ENCODE results near the gene B3GAT3. TPM values are rescaled to one million over a fixed set of nuclear protein-coding genes. Genes with fewer than 3 reads are reported as not detected.
A peak's percentile ranks its signal among the peaks of the same experiment; 100 is the strongest.
"Not testable (repeated sequence)": the region's sequence is repeated elsewhere in the genome, so short reads cannot be mapped to it uniquely, and the experiment has no call there.

B3GAT3 gene
- total RNA-seq, 2 donors from 2014 or later = 38.6 to 53.9 TPM

DNA sequence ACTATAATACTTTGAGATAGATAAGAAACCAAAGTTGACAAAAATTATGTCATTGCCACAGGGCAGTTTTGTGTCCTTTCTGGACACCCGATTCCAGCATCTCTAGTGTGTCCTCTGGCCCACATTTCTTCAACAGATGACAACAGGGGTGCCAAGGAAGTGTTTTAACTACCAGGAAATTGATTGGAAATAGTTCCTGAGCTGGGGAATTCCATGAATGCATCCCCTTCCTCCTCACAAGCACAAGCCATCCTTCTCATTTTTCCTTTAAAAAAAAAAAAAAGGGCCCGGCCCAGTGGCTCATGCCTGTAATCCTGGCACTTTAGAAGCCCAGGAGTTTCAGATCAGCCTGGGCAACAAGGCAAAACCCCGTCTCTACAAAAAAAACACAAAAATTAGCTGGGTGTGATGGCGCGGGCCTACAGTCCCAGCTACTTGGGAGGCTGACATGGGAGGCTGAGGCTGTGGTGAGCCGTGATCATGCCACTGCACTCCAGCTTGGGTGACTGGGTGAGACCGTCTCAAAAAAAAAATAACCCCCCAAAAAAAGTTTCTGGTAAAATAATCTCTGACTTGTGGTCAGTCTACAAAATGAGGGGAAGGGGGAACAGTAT is 797 bp upstream of the B3GAT3 start:
- Mint-ChIP-seq H3K4me1 (peaks cover 13% of the 10 kb centered on the region), H3K4me3 (peak overlapping the region; percentile 77), H3K27ac (peak overlapping the region; percentile 95), H3K36me3 (ENCODE audit: low read depth) (peaks cover 43% of the 10 kb centered on the region), H3K27me3 (ENCODE audit: insufficient read depth) (no peaks in the 10 kb centered on the region), H3K9me3 (no peaks in the 10 kb centered on the region)
- WGBS, 2 experiments (ENCODE audit: insufficient coverage in 1 of 2, insufficient read length in 1 of 2) = 90 to 95% methylated on average over 2 to 7 of the region's 7 CpGs
- TF ChIP-seq, protein P1, sequence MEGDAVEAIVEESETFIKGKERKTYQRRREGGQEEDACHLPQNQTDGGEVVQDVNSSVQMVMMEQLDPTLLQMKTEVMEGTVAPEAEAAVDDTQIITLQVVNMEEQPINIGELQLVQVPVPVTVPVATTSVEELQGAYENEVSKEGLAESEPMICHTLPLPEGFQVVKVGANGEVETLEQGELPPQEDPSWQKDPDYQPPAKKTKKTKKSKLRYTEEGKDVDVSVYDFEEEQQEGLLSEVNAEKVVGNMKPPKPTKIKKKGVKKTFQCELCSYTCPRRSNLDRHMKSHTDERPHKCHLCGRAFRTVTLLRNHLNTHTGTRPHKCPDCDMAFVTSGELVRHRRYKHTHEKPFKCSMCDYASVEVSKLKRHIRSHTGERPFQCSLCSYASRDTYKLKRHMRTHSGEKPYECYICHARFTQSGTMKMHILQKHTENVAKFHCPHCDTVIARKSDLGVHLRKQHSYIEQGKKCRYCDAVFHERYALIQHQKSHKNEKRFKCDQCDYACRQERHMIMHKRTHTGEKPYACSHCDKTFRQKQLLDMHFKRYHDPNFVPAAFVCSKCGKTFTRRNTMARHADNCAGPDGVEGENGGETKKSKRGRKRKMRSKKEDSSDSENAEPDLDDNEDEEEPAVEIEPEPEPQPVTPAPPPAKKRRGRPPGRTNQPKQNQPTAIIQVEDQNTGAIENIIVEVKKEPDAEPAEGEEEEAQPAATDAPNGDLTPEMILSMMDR (conservative IDR thresholded peaks at IDR 0.05) = no peak
- no peaks in the 10 kb centered on the region for H3K9me3 ChIP-seq (ENCODE audit: control insufficient read depth, low read length)
- peaks cover 33% of the 10 kb centered on the region for H3K36me3 ChIP-seq (ENCODE audit: control insufficient read depth, insufficient read depth, low read length)
- no peak overlapping the region for H3K9ac ChIP-seq (ENCODE audit: extremely low read depth, low read length, poor library complexity, severe bottlenecking)
- H3K27ac ChIP-seq (ENCODE audit: low read depth, low read length) = peak overlapping the region; percentile 74
- H3K4me1 ChIP-seq (ENCODE audit: control insufficient read depth, insufficient read depth, low read length) = no peaks in the 10 kb centered on the region
- peak overlapping the region; percentile 65 for H3K4me3 ChIP-seq (ENCODE audit: low read length)
- H3K27me3 ChIP-seq (ENCODE audit: control insufficient read depth, insufficient read depth, low read length, poor library complexity, severe bottlenecking) = no peaks in the 10 kb centered on the region
- DNase-seq = no peak

DNA sequence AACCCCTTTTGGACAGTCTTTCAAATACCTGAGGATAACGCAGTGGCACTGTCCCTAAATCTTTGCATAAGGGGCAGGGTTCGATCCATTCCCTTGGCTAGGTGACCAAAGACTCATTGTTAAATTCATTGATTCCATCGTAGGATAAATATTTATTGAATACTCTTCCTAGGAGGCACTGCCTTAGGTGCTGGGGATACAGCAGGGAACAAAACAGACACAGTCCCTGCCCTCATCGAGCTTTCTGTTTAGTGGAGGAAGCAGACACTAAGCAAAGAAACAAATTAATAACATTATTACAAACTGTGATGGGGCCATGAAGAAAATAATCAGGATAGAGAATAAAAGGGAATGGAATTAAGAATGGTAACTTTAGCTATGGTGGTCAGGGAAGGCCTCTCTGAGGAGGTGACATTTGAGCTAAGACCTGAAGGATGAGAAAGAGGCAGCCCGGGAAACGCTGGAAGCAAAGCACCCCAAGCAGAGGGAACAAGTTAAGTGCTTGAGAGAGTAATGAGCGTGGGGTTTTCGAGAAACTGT is 689 bp downstream of the B3GAT3 start:
- Histone ChIP-seq H3K27me3 (ENCODE audit: control insufficient read depth, insufficient read depth, low read length, poor library complexity, severe bottlenecking) (no peaks in the 10 kb centered on the region), H3K4me1 (ENCODE audit: control insufficient read depth, insufficient read depth, low read length) (no peaks in the 10 kb centered on the region), H3K9me3 (ENCODE audit: control insufficient read depth, low read length) (no peaks in the 10 kb centered on the region), H3K36me3 (ENCODE audit: control insufficient read depth, insufficient read depth, low read length) (peaks cover 18% of the 10 kb centered on the region), H3K9ac (ENCODE audit: extremely low read depth, low read length, poor library complexity, severe bottlenecking) (peak overlapping the region; percentile 68), H3K27ac (ENCODE audit: low read depth, low read length) (peak overlapping the region; percentile 74), H3K4me3 (ENCODE audit: low read length) (peak overlapping the region; percentile 91)
- 37 to 38% methylated on average over 7 of the region's 8 CpGs for WGBS, 2 experiments (ENCODE audit: insufficient coverage in 1 of 2, insufficient read length in 1 of 2)
- H3K27ac Mint-ChIP-seq = peak overlapping the region; percentile 89
- no peak for DNase-seq
- TF ChIP-seq, protein P1 (conservative IDR thresholded peaks at IDR 0.05) = no peak
- peaks cover 13% of the 10 kb centered on the region for H3K4me1 Mint-ChIP-seq
- H3K36me3 Mint-ChIP-seq (ENCODE audit: low read depth) = peaks cover 30% of the 10 kb centered on the region
- no peaks in the 10 kb centered on the region for H3K9me3 Mint-ChIP-seq
- H3K4me3 Mint-ChIP-seq = peak overlapping the region; percentile 77
- no peaks in the 10 kb centered on the region for H3K27me3 Mint-ChIP-seq (ENCODE audit: insufficient read depth)

DNA sequence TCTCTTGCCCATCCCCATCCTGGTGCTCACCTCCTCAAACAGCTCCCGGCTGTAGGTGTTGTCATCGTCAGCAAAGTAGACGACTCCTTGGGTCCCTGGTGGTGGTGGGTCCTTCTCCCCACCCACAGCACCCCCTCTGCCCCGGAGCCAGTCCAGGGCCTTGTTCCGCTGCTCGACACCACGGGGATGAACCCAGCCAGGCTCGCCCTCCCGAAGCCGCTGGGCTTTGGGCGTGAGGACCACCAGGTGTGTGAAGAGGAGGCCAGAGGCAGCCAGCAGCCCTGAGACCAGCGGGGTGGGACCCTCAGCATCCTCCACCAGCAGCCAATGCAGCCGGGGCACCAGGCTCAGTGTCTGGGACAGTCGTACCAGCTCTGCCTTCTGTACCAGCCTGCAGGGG is 4.8 kb downstream of the B3GAT3 start:
- not testable (repeated sequence) for H3K4me3 Mint-ChIP-seq; H3K9me3 Mint-ChIP-seq; H3K27me3 ChIP-seq (ENCODE audit: control insufficient read depth, insufficient read depth, low read length, poor library complexity, severe bottlenecking); H3K27ac Mint-ChIP-seq; H3K4me1 ChIP-seq (ENCODE audit: control insufficient read depth, insufficient read depth, low read length); H3K27ac ChIP-seq (ENCODE audit: low read depth, low read length); H3K4me3 ChIP-seq (ENCODE audit: low read length); H3K27me3 Mint-ChIP-seq (ENCODE audit: insufficient read depth); H3K9me3 ChIP-seq (ENCODE audit: control insufficient read depth, low read length); H3K36me3 ChIP-seq (ENCODE audit: control insufficient read depth, insufficient read depth, low read length); DNase-seq; H3K9ac ChIP-seq (ENCODE audit: extremely low read depth, low read length, poor library complexity, severe bottlenecking)
- Mint-ChIP-seq H3K36me3 (ENCODE audit: low read depth) (peaks cover 11% of the 10 kb centered on the region), H3K4me1 (peaks cover 21% of the 10 kb centered on the region)
- 89 to 90% methylated on average over 2 to 8 of the region's 14 CpGs for whole genome bisulfite sequencing, 2 experiments (ENCODE audit: insufficient coverage in 1 of 2, insufficient read length in 1 of 2)

All from endodermal cell (in vitro differentiated cells).